Neural crest cell (in vitro differentiated cells): ENCODE measurements around the gene MED9. TPM values are rescaled to one million over a fixed set of nuclear protein-coding genes. Genes with fewer than 3 reads are reported as not detected.

Experiments
- DNase-seq: peaks from one replicate; pipeline ENCODE4 v3.0.0; 2021; ENCODE audit warnings: low read depth, mixed read lengths, low spot score
- H3K27ac Mint-ChIP-seq: one replicate; pipeline ENCODE4 v1.8.0; 2021; ENCODE audit warnings: mild to moderate bottlenecking, mixed read lengths; ENCODE audit not compliant: unreplicated experiment
- H3K27me3 Mint-ChIP-seq: 2 replicates; pipeline ENCODE4 v1.8.0; 2021; ENCODE audit warnings: low read depth, mild to moderate bottlenecking, mixed read lengths
- H3K36me3 Mint-ChIP-seq: 2 replicates; pipeline ENCODE4 v1.8.0; 2021; ENCODE audit warnings: low read depth, mild to moderate bottlenecking, mixed read lengths
- H3K4me1 Mint-ChIP-seq: 2 replicates; pipeline ENCODE4 v1.8.0; 2021; ENCODE audit warnings: mixed read lengths
- H3K4me3 Mint-ChIP-seq: one replicate; pipeline ENCODE4 v1.8.0; 2021; ENCODE audit warnings: mild to moderate bottlenecking, mixed read lengths
- H3K9me3 Mint-ChIP-seq: 2 replicates; pipeline ENCODE4 v1.8.0; 2021; ENCODE audit warnings: mixed read lengths
- total RNA-seq: library from RNA; stranded (reverse); gene quantifications from 2 replicates; pipeline ENCODE4 v1.2.1, GENCODE V29; 2021
- TF ChIP-seq, protein P1 (sequence below): fragments of 200-600 bp; sonication (generic); conservative IDR thresholded peaks from 2 replicates; pipeline ENCODE4 v1.5.0; 2021; ENCODE audit warnings: antibody characterized with exemption, mild to moderate bottlenecking

MED9 gene
- total RNA-seq, 1 donor from 2014 or later, result 20.5 TPM

- Mint-ChIP-seq H3K27ac (no peak overlapping the region), H3K9me3 (no peaks in the 10 kb centered on the region), H3K27me3 (no peaks in the 10 kb centered on the region), H3K4me3 (no peak overlapping the region), H3K36me3 (no peaks in the 10 kb centered on the region), H3K4me1 (peaks cover 5% of the 10 kb centered on the region)
- TF ChIP-seq, protein P1, sequence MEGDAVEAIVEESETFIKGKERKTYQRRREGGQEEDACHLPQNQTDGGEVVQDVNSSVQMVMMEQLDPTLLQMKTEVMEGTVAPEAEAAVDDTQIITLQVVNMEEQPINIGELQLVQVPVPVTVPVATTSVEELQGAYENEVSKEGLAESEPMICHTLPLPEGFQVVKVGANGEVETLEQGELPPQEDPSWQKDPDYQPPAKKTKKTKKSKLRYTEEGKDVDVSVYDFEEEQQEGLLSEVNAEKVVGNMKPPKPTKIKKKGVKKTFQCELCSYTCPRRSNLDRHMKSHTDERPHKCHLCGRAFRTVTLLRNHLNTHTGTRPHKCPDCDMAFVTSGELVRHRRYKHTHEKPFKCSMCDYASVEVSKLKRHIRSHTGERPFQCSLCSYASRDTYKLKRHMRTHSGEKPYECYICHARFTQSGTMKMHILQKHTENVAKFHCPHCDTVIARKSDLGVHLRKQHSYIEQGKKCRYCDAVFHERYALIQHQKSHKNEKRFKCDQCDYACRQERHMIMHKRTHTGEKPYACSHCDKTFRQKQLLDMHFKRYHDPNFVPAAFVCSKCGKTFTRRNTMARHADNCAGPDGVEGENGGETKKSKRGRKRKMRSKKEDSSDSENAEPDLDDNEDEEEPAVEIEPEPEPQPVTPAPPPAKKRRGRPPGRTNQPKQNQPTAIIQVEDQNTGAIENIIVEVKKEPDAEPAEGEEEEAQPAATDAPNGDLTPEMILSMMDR, result no peak
- no peak for DNase-seq
These were observed 51.2 kb downstream of the MED9 start for GRCh38 chr17:17527956-17528500.

- no peaks in the 10 kb centered on the region for H3K36me3 Mint-ChIP-seq
- no peak overlapping the region for H3K4me3 Mint-ChIP-seq
- TF ChIP-seq, protein P1, result no peak
- H3K27ac Mint-ChIP-seq, result peak overlapping the region; percentile 6
- H3K4me1 Mint-ChIP-seq, result peaks cover 2% of the 10 kb centered on the region
- DNase-seq, result no peak
- no peaks in the 10 kb centered on the region for H3K27me3 Mint-ChIP-seq
- no peaks in the 10 kb centered on the region for H3K9me3 Mint-ChIP-seq
These were observed 52.2 kb downstream of the MED9 start for GRCh38 chr17:17528696-17529652.

DNA sequence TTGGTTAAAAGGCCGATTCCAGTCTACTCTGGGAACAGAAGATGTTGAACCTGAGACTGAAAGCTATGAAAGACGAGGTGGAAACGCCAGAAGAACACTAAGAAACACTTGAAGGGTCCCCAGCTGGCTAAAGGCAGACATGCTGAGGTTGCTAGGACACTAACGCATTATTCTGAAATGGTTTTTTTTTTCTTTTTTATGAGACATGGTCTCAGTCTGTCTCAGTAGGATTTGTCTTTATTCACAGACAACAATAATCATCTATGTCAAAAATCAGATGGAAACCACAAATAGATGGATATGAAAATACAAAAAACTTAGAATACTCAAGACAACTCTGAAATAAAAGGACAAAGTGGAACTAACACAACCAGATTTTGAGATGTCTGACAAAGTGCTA, 54.4 kb downstream of the MED9 start:
- no peak overlapping the region for H3K27ac Mint-ChIP-seq
- H3K9me3 Mint-ChIP-seq, result no peaks in the 10 kb centered on the region
- no peaks in the 10 kb centered on the region for H3K4me1 Mint-ChIP-seq
- no peak for DNase-seq
- no peaks in the 10 kb centered on the region for H3K36me3 Mint-ChIP-seq
- no peaks in the 10 kb centered on the region for H3K27me3 Mint-ChIP-seq
- H3K4me3 Mint-ChIP-seq, result no peak overlapping the region
- TF ChIP-seq, protein P1, result no peak

GRCh38 chr17:17532991-17533390, 56.2 kb downstream of the MED9 start:
- H3K4me1 Mint-ChIP-seq, result no peaks in the 10 kb centered on the region
- no peaks in the 10 kb centered on the region for H3K27me3 Mint-ChIP-seq
- H3K4me3 Mint-ChIP-seq, result no peak overlapping the region
- H3K27ac Mint-ChIP-seq, result no peak overlapping the region
- TF ChIP-seq, protein P1, result no peak
- no peak for DNase-seq
- no peaks in the 10 kb centered on the region for H3K36me3 Mint-ChIP-seq
- no peaks in the 10 kb centered on the region for H3K9me3 Mint-ChIP-seq

DNA sequence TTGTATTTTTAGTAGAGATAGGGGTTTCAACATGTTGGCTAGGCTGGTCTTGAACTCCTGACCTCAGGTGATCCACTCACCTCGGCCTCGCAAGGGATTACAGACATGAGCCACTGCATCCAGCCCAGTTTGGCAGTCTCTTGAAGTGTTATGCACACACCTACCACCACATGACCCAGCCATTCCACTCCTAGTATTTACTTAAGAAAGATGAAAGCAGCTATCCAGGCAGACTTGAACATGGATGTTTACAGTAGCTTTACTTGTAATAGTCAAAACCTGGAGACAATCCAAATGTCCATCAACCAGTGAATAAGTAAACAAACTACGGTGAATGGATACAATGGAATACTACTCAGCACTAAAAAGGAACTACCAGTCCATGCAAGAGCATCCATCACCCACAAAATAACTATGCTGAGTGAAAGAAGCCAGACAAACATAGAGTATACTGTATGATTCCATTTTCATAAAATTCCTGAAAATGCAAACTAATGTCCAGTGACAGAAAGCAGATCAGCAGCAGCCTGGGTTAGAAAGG, 57.2 kb downstream of the MED9 start:
- Mint-ChIP-seq H3K27me3 (no peaks in the 10 kb centered on the region), H3K4me3 (no peak overlapping the region), H3K27ac (no peak overlapping the region), H3K36me3 (no peaks in the 10 kb centered on the region), H3K9me3 (no peaks in the 10 kb centered on the region), H3K4me1 (no peaks in the 10 kb centered on the region)
- no peak for DNase-seq
- TF ChIP-seq, protein P1, result no peak
